ENCODE measurements around the gene C14orf180. TPM values are rescaled to one million over a fixed set of nuclear protein-coding genes. Genes with fewer than 3 reads are reported as not detected.
"Not testable (repeated sequence)": the region's sequence is repeated elsewhere in the genome, so short reads cannot be mapped to it uniquely, and the experiment has no call there.

The C14orf180 gene
- total and polyA plus RNA-seq, 2 of the 8 experiments (the other 6 are each of a cell fraction or from before 2014, with no cell fraction given), result not detected

GRCh38 chr14:104636846-104637545 lies 57.4 kb downstream of the C14orf180 start:
- H3K4me3 ChIP-seq (ENCODE audit: extremely low read depth in 1 of 4, insufficient read depth in 2 of 4, low read depth in 3 of 4, low read length in 4 of 4); H4K8ac ChIP-seq (ENCODE audit: extremely low read depth, insufficient read depth, low read length); H3K18ac ChIP-seq (ENCODE audit: extremely low read depth, low read length); H3K23me2 ChIP-seq (ENCODE audit: low read depth, low read length); H3K27me3 ChIP-seq (replicated peaks in 1 of 4; ENCODE audit: control insufficient read depth in 3 of 4, extremely low read depth in 1 of 4, insufficient read depth in 3 of 4, low read length in 3 of 4); H3K36me3 ChIP-seq (ENCODE audit: control insufficient read depth in 2 of 4, insufficient read depth in 4 of 4, low read length in 3 of 4); H2BK120ac ChIP-seq (replicated peaks; ENCODE audit: low read depth, low read length); DNase-seq (ENCODE audit: low read depth in 1 of 2, low spot score in 2 of 2); H2BK15ac ChIP-seq (ENCODE audit: low read length); FAIRE-seq; H2BK20ac ChIP-seq (ENCODE audit: low read length); H3K27ac ChIP-seq (ENCODE audit: low read depth, low read length); H2AK5ac ChIP-seq (ENCODE audit: low read depth, low read length); H3K9ac ChIP-seq (replicated peaks in 1 of 4; ENCODE audit: extremely low read depth in 1 of 4, low read depth in 3 of 4, low read length in 3 of 4); H3K4me2 ChIP-seq (ENCODE audit: insufficient read depth in 1 of 2, low read depth in 2 of 2, low read length in 2 of 2); POLR2A ChIA-PET (ENCODE audit: partially characterized antibody); H2BK5ac ChIP-seq (ENCODE audit: low read depth, low read length); H3K4ac ChIP-seq (replicated peaks; ENCODE audit: insufficient read length, low read depth, low read length); H3K9me3 ChIP-seq (ENCODE audit: insufficient read depth in 2 of 2, low read depth in 1 of 2, low read length in 1 of 2); H3K4me1 ChIP-seq (replicated peaks in 1 of 4; ENCODE audit: control insufficient read depth in 3 of 4, insufficient read depth in 4 of 4, low read length in 3 of 4); H4K91ac ChIP-seq (replicated peaks; ENCODE audit: insufficient read length, low read length); H4K5ac ChIP-seq (ENCODE audit: insufficient read length, low read depth, low read length); H2AFZ ChIP-seq (ENCODE audit: low read length); H3K56ac ChIP-seq (replicated peaks; ENCODE audit: insufficient read length, low read depth, low read length); H3K79me2 ChIP-seq (ENCODE audit: control insufficient read depth in 1 of 2, insufficient read depth in 2 of 2, low read length in 2 of 2); H3K79me1 ChIP-seq (ENCODE audit: low read depth, low read length); H4K20me1 ChIP-seq (replicated peaks in 1 of 2; ENCODE audit: control insufficient read depth in 1 of 2, insufficient read depth in 2 of 2, low read length in 2 of 2); H3K14ac ChIP-seq (ENCODE audit: insufficient read length); H3K23ac ChIP-seq (ENCODE audit: insufficient read length); H2BK12ac ChIP-seq (ENCODE audit: low read depth, low read length): not testable (repeated sequence)
- WGBS, 2 experiments (ENCODE audit: extremely low coverage in 1 of 2, insufficient coverage in 1 of 2, insufficient read length in 1 of 2, insufficient replicate concordance in 2 of 2, low coverage in 1 of 2, low lambda C conversion rate in 2 of 2, missing lambda C conversion rate in 1 of 2), result 97% methylated on average over 11 of the region's 39 CpGs; no CpG with 5 or more reads in 1 of the 2 experiments
- CTCF ChIA-PET (ENCODE audit: partially characterized antibody), result interaction anchor here (0.6 kb wide), 1 partner anchor 700 kb away, joined by 4 read pairs; no protein-coding TSS in a partner anchor
